Ectodermal cell (in vitro differentiated cells): Measurements from ENCODE around the gene EGFR.

Experiments used
- H3K27ac ChIP-seq: 2 replicates; pipeline ENCODE4 v1.7.0; 2013; ENCODE audit warnings: mild to moderate bottlenecking, low read depth, low read length; ENCODE audit not compliant: insufficient read depth, poor library complexity, severe bottlenecking
- H3K27me3 ChIP-seq: 2 replicates; pipeline ENCODE4 v1.7.0; 2013; ENCODE audit warnings: mild to moderate bottlenecking, low read length; ENCODE audit not compliant: insufficient read depth, control insufficient read depth, poor library complexity, severe bottlenecking
- H3K36me3 ChIP-seq: one replicate; pipeline ENCODE4 v1.7.0; 2013; ENCODE audit warnings: low read length; ENCODE audit not compliant: control insufficient read depth, insufficient read depth
- H3K4me1 ChIP-seq: one replicate; pipeline ENCODE4 v1.7.0; 2013; ENCODE audit warnings: low read length; ENCODE audit not compliant: control insufficient read depth, insufficient read depth
- H3K4me3 ChIP-seq: 2 replicates; pipeline ENCODE4 v1.7.0; 2013; ENCODE audit warnings: low read depth, low read length, control low read depth; ENCODE audit not compliant: insufficient read depth
- H3K9me3 ChIP-seq: 2 replicates; pipeline ENCODE4 v1.7.0; 2013; ENCODE audit warnings: mild to moderate bottlenecking, low read length, moderate library complexity; ENCODE audit not compliant: control insufficient read depth
- WGBS, 2 experiments: methylation state at CpG; one replicate each; pipeline ENCODE4 v1.1.7; 2013; ENCODE audit warnings: missing lambda C conversion rate in 2 of 2; 5-methylcytosine and 5-hydroxymethylcytosine counted together

EGFR gene

DNA sequence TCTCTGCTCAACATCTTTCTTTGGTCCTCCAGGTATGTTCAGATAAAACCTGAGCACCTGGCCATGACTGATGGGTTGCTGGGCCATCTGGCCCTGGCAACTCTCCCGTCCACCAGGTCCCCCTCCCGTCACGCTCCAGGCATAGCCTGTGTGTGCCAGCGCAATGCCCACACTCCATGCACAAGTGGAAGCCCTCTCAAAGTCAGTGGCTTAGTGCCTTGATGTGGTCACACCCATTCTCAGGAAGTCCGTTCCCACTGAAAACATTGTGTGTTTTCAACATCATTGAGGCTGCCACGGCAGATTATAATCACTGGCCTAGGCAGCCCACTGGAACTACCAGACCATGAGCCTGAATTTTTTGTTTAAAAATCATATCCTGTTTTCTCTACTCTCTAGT is 175.7 kb downstream of the EGFR start:
- H3K4me3 ChIP-seq: no peak overlapping the region
- 95% methylated on average over 6 of the region's 6 CpGs for WGBS, 2 experiments
- H3K27me3 ChIP-seq: no peaks in the 10 kb centered on the region
- H3K9me3 ChIP-seq: no peaks in the 10 kb centered on the region
- peaks cover 11% of the 10 kb centered on the region for H3K4me1 ChIP-seq
- H3K27ac ChIP-seq: no peak overlapping the region
- no peaks in the 10 kb centered on the region for H3K36me3 ChIP-seq

DNA sequence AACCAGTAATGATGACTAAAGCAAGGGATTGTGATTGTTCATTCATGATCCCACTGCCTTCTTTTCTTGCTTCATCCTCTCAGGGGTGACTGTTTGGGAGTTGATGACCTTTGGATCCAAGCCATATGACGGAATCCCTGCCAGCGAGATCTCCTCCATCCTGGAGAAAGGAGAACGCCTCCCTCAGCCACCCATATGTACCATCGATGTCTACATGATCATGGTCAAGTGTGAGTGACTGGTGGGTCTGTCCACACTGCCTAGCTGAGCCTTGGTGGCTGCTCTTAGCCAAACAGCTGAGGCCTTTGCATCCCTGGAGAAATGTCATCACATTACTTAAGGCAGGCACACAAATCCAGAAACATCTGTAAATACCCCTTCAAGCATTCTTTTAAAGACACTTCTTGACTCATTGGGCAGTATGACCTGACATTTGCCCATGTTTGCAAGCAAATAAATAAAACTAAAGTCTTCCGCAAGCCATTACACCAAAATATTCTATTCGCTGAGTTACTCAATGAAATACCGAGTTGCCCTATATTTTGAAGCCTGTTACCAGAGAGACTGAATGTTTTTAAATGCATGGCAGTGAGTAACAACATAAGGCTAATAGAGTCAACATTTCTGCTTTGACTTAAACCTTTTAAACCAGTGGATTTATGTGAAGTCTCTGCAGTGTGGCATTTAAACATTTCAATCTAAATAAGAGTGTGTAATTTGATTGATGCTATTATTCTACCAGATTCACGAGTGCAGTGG is 180.0 kb downstream of the EGFR start:
- 97% methylated on average over 8 of the region's 8 CpGs for WGBS, 2 experiments
- peaks cover 6% of the 10 kb centered on the region for H3K36me3 ChIP-seq
- no peak overlapping the region for H3K27ac ChIP-seq
- no peaks in the 10 kb centered on the region for H3K27me3 ChIP-seq
- no peaks in the 10 kb centered on the region for H3K9me3 ChIP-seq
- H3K4me3 ChIP-seq: no peak overlapping the region
- H3K4me1 ChIP-seq: no peaks in the 10 kb centered on the region

DNA sequence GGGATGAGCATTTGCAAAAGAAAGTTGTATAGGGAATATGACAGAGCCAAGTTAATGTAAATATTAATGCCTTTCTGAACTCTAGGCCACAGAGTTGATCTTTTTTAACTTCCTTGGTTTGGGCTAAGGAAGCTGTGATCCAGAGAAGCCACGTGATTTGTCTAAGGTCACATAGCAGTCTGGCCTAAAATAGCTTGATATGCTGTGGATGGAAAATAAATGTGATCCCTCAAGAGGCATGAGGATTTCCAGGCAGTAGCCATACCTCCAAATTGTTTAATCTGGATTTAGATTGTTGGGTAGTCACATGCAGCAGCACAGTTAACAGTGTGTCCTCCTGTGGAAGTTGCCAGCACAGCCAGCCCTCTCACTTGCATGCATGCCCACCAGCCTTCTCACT is 180.6 kb downstream of the EGFR start:
- 90 to 96% methylated on average over 1 of the region's 1 CpG for WGBS, 2 experiments
- Histone ChIP-seq H3K4me1 (no peaks in the 10 kb centered on the region), H3K27ac (no peak overlapping the region), H3K9me3 (no peaks in the 10 kb centered on the region), H3K36me3 (peaks cover 6% of the 10 kb centered on the region), H3K4me3 (no peak overlapping the region), H3K27me3 (no peaks in the 10 kb centered on the region)

DNA sequence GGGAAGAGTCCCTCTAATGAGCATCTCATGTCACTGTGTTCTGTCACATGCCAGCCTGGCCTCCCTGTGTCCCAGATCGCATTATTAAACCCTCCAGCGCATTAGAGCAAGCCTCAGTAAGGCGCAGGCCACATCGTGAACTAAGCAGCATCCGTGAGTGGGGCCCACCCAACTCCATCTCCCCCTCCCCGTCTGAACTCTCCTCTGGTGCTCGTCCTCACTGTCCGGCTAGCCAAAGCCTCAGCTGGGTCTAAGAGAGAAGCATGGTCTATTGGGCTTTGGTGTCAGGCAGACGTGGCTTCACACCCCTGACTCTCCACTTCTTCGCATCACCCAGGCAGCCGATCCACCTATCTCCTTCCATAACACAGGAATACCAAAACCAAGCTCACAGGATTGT is 181.6 kb downstream of the EGFR start:
- Histone ChIP-seq H3K4me1 (no peaks in the 10 kb centered on the region), H3K9me3 (no peaks in the 10 kb centered on the region), H3K4me3 (no peak overlapping the region), H3K27me3 (no peaks in the 10 kb centered on the region), H3K36me3 (peaks cover 6% of the 10 kb centered on the region), H3K27ac (no peak overlapping the region)
- WGBS, 2 experiments: 95 to 97% methylated on average over 11 of the region's 11 CpGs

DNA sequence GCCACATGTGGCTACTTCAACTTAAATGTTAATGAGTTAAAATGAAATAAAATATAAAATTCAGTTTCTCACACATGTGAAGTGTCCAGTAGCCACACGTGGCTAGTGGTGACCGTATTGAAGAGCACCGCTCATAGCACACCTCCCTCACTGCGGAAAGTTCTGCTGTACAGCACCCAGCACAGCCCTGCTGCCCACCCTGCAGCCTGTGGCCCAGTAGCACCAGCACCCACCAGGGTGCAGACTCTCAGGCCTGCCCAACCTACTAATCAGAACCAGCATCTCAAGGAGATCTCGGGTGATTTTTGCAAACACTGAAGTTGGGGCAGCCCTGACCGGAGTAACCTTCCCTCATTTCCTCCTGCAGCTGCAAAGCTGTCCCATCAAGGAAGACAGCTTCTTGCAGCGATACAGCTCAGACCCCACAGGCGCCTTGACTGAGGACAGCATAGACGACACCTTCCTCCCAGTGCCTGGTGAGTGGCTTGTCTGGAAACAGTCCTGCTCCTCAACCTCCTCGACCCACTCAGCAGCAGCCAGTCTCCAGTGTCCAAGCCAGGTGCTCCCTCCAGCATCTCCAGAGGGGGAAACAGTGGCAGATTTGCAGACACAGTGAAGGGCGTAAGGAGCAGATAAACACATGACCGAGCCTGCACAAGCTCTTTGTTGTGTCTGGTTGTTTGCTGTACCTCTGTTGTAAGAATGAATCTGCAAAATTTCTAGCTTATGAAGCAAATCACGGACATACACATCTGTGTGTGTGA is 183.5 kb downstream of the EGFR start:
- no peaks in the 10 kb centered on the region for H3K27me3 ChIP-seq
- 92 to 95% methylated on average over 13 of the region's 13 CpGs for WGBS, 2 experiments
- H3K27ac ChIP-seq: no peak overlapping the region
- H3K4me1 ChIP-seq: no peaks in the 10 kb centered on the region
- H3K36me3 ChIP-seq: peaks cover 6% of the 10 kb centered on the region
- H3K9me3 ChIP-seq: no peaks in the 10 kb centered on the region
- H3K4me3 ChIP-seq: no peak overlapping the region

DNA sequence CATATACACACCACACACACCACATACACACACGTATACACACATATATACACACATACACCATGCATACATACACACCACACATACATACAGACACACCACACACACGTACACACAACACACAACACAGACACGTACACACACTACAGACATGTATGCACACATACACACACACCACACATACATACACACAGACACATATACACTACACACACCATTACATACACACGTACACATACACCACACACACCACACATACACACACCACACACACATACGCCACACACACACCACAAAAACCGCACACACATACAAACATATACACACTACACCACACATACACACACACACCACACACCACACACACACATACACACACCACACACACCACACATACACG is 184.5 kb downstream of the EGFR start:
- H3K4me3 ChIP-seq: no peak overlapping the region
- 81 to 88% methylated on average over 7 of the region's 7 CpGs for WGBS, 2 experiments
- no peaks in the 10 kb centered on the region for H3K4me1 ChIP-seq
- H3K9me3 ChIP-seq: no peaks in the 10 kb centered on the region
- H3K27ac ChIP-seq: no peak overlapping the region
- peaks cover 6% of the 10 kb centered on the region for H3K36me3 ChIP-seq
- H3K27me3 ChIP-seq: no peaks in the 10 kb centered on the region

DNA sequence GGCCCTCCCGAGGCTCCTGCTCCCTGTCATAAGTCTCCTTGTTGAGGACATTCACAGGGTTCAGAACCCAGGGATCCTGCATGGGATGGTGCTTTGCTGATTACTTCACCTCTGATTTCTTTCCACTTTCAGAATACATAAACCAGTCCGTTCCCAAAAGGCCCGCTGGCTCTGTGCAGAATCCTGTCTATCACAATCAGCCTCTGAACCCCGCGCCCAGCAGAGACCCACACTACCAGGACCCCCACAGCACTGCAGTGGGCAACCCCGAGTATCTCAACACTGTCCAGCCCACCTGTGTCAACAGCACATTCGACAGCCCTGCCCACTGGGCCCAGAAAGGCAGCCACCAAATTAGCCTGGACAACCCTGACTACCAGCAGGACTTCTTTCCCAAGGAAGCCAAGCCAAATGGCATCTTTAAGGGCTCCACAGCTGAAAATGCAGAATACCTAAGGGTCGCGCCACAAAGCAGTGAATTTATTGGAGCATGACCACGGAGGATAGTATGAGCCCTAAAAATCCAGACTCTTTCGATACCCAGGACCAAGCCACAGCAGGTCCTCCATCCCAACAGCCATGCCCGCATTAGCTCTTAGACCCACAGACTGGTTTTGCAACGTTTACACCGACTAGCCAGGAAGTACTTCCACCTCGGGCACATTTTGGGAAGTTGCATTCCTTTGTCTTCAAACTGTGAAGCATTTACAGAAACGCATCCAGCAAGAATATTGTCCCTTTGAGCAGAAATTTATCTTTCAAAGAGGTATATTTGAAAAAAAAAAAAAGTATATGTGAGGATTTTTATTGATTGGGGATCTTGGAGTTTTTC is 186.5 kb downstream of the EGFR start:
- WGBS, 2 experiments: 89 to 91% methylated on average over 16 of the region's 16 CpGs
- Histone ChIP-seq H3K4me3 (no peak overlapping the region), H3K27ac (no peak overlapping the region), H3K36me3 (peaks cover 6% of the 10 kb centered on the region), H3K27me3 (no peaks in the 10 kb centered on the region), H3K9me3 (no peaks in the 10 kb centered on the region), H3K4me1 (no peaks in the 10 kb centered on the region)

DNA sequence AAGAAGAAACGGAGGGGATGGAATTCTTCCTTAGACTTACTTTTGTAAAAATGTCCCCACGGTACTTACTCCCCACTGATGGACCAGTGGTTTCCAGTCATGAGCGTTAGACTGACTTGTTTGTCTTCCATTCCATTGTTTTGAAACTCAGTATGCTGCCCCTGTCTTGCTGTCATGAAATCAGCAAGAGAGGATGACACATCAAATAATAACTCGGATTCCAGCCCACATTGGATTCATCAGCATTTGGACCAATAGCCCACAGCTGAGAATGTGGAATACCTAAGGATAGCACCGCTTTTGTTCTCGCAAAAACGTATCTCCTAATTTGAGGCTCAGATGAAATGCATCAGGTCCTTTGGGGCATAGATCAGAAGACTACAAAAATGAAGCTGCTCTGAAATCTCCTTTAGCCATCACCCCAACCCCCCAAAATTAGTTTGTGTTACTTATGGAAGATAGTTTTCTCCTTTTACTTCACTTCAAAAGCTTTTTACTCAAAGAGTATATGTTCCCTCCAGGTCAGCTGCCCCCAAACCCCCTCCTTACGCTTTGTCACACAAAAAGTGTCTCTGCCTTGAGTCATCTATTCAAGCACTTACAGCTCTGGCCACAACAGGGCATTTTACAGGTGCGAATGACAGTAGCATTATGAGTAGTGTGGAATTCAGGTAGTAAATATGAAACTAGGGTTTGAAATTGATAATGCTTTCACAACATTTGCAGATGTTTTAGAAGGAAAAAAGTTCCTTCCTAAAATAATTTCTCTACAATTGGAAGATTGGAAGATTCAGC is 187.6 kb downstream of the EGFR start:
- Histone ChIP-seq H3K4me3 (no peak overlapping the region), H3K4me1 (no peaks in the 10 kb centered on the region), H3K27me3 (no peaks in the 10 kb centered on the region), H3K36me3 (peaks cover 6% of the 10 kb centered on the region), H3K9me3 (no peaks in the 10 kb centered on the region), H3K27ac (no peak overlapping the region)
- WGBS, 2 experiments: 93 to 96% methylated on average over 9 of the region's 9 CpGs

DNA sequence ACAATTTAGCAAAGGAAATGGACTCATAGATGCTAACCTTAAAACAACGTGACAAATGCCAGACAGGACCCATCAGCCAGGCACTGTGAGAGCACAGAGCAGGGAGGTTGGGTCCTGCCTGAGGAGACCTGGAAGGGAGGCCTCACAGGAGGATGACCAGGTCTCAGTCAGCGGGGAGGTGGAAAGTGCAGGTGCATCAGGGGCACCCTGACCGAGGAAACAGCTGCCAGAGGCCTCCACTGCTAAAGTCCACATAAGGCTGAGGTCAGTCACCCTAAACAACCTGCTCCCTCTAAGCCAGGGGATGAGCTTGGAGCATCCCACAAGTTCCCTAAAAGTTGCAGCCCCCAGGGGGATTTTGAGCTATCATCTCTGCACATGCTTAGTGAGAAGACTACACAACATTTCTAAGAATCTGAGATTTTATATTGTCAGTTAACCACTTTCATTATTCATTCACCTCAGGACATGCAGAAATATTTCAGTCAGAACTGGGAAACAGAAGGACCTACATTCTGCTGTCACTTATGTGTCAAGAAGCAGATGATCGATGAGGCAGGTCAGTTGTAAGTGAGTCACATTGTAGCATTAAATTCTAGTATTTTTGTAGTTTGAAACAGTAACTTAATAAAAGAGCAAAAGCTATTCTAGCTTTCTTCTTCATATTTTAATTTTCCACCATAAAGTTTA is 188.8 kb downstream of the EGFR start:
- Histone ChIP-seq H3K4me1 (peaks cover 7% of the 10 kb centered on the region), H3K4me3 (no peak overlapping the region), H3K27me3 (no peaks in the 10 kb centered on the region), H3K27ac (no peak overlapping the region), H3K9me3 (no peaks in the 10 kb centered on the region), H3K36me3 (peaks cover 6% of the 10 kb centered on the region)
- 91 to 96% methylated on average over 4 of the region's 4 CpGs for WGBS, 2 experiments
